Brain microvascular endothelial cell (primary cell): ENCODE data around the gene SYT6.

Experiments
- DNase-seq: peaks from one replicate; pipeline ENCODE4 v3.0.0-alpha.2; 2020
- H3K27ac ChIP-seq: fragments of 250-450 bp; sonication (Bioruptor Pico); 2 replicates; pipeline ENCODE4 v1.5.1; 2020; ENCODE audit warnings: mild to moderate bottlenecking, moderate library complexity
- H3K27me3 ChIP-seq: fragments of 250-450 bp; sonication (Bioruptor Pico); replicated peaks from 2 replicates; pipeline ENCODE4 v1.5.1; 2020; ENCODE audit warnings: mild to moderate bottlenecking
- H3K36me3 ChIP-seq: fragments of 250-450 bp; sonication (Bioruptor Pico); replicated peaks from 2 replicates; pipeline ENCODE4 v1.5.1; 2020; ENCODE audit warnings: mild to moderate bottlenecking
- H3K4me3 ChIP-seq: 2 replicates; pipeline ENCODE4 v1.5.1; 2011; ENCODE audit warnings: low read depth, mild to moderate bottlenecking, control low read depth, low read length, moderate library complexity
- in situ Hi-C: cut with HindIII; loops from 2 replicates; pipeline ENCODE4 v1.10.0; 2017; ENCODE audit warnings: low sequenced_read_pairs, low pct_ligation_motif_present
- TF ChIP-seq, protein P1 (sequence below): IDR thresholded peaks from 2 replicates; pipeline ENCODE4 v1.5.1; 2011; ENCODE audit warnings: low read depth, mild to moderate bottlenecking, moderate library complexity, low read length, control low read depth, inconsistent platforms; ENCODE audit errors: missing control alignments

SYT6 gene

DNA sequence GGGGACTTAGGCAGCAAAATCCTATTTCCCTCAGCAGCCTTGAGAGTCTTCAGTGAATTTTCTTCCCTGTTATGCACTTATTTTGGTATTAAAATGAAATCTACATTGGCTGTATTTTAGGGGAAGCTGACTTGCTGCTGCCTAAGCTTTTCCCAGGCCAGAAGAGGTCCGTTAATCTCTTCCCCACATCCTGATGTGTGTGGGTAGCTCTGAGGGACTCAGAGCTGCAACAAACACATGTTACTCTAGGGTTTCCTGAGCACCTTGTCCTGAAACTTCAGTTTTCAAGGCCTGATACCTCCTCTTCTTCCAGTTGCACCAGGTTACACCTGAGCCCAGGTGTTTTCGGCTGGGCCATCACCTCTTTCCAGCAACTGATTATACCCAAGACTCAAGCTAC is 51.5 kb downstream of the SYT6 start:
- TF ChIP-seq, protein P1, sequence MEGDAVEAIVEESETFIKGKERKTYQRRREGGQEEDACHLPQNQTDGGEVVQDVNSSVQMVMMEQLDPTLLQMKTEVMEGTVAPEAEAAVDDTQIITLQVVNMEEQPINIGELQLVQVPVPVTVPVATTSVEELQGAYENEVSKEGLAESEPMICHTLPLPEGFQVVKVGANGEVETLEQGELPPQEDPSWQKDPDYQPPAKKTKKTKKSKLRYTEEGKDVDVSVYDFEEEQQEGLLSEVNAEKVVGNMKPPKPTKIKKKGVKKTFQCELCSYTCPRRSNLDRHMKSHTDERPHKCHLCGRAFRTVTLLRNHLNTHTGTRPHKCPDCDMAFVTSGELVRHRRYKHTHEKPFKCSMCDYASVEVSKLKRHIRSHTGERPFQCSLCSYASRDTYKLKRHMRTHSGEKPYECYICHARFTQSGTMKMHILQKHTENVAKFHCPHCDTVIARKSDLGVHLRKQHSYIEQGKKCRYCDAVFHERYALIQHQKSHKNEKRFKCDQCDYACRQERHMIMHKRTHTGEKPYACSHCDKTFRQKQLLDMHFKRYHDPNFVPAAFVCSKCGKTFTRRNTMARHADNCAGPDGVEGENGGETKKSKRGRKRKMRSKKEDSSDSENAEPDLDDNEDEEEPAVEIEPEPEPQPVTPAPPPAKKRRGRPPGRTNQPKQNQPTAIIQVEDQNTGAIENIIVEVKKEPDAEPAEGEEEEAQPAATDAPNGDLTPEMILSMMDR = no peak
- Histone ChIP-seq H3K4me3 (no peak overlapping the region), H3K27me3 (peaks cover 2% of the 10 kb centered on the region), H3K27ac (no peak overlapping the region), H3K36me3 (no peaks in the 10 kb centered on the region)
- no peak for DNase-seq
- in situ Hi-C loops = no loop called here

GRCh38 chr1:114100148-114100547 is 53.5 kb downstream of the SYT6 start:
- Histone ChIP-seq H3K36me3 (no peaks in the 10 kb centered on the region), H3K27ac (no peak overlapping the region), H3K27me3 (no peaks in the 10 kb centered on the region), H3K4me3 (no peak overlapping the region)
- in situ Hi-C loops = no loop called here
- TF ChIP-seq, protein P1 = no peak
- DNase-seq = no peak

GRCh38 chr1:114099268-114099667 is 54.4 kb downstream of the SYT6 start:
- in situ Hi-C loops = no loop called here
- no peaks in the 10 kb centered on the region for H3K36me3 ChIP-seq
- no peak overlapping the region for H3K4me3 ChIP-seq
- no peaks in the 10 kb centered on the region for H3K27me3 ChIP-seq
- no peak overlapping the region for H3K27ac ChIP-seq
- no peak for DNase-seq
- TF ChIP-seq, protein P1 = no peak

GRCh38 chr1:114097109-114097508 is 56.6 kb downstream of the SYT6 start:
- in situ Hi-C loops = no loop called here
- no peak for DNase-seq
- Histone ChIP-seq H3K27me3 (no peaks in the 10 kb centered on the region), H3K36me3 (no peaks in the 10 kb centered on the region), H3K4me3 (no peak overlapping the region), H3K27ac (no peak overlapping the region)
- TF ChIP-seq, protein P1 = no peak

GRCh38 chr1:114094675-114095074 is 59.0 kb downstream of the SYT6 start:
- Histone ChIP-seq H3K27ac (no peak overlapping the region), H3K27me3 (no peaks in the 10 kb centered on the region), H3K4me3 (no peak overlapping the region), H3K36me3 (no peaks in the 10 kb centered on the region)
- in situ Hi-C loops = no loop called here
- TF ChIP-seq, protein P1 = no peak
- no peak for DNase-seq

DNA sequence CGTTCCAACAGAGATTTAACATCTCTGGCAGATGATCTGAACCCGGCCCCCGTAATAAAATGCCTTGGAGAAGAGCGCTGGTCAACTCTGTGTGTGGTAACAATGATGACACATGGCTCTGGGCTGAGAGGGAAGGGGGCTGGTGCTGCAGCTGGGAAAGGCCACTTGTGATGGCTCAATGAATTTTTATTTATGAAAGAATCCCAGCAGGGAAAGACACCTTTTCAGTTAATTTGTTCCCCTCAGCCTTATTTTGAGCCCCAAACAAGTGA is 59.4 kb downstream of the SYT6 start:
- no peaks in the 10 kb centered on the region for H3K27me3 ChIP-seq
- no peak overlapping the region for H3K27ac ChIP-seq
- in situ Hi-C loops = no loop called here
- H3K4me3 ChIP-seq = no peak overlapping the region
- peak; percentile 10 for DNase-seq
- TF ChIP-seq, protein P1 = no peak
- no peaks in the 10 kb centered on the region for H3K36me3 ChIP-seq
